Immature natural killer cell (primary cell): Measurements from ENCODE around the gene MEI1. TPM values are rescaled to one million over a fixed set of nuclear protein-coding genes. Genes with fewer than 3 reads are reported as not detected.
A peak's percentile ranks its signal among the peaks of the same experiment; 100 is the strongest.

Experiments used
- DNase-seq, 3 donors: peaks; one replicate each; pipeline ENCODE4 v3.0.0; 2022; ENCODE audit warnings: mixed read lengths in 1 of 3
- H3K27ac Mint-ChIP-seq, 6 donors: one replicate each; pipeline ENCODE4 v1.8.0; 2020; ENCODE audit warnings: mixed read lengths in 6 of 6, mild to moderate bottlenecking in 5 of 6, inconsistent platforms in 4 of 6, moderate library complexity in 3 of 6
- H3K27me3 Mint-ChIP-seq, 3 donors: one replicate each; pipeline ENCODE4 v1.8.0; 2020 to 2021; ENCODE audit warnings: low read depth in 3 of 3, mild to moderate bottlenecking in 3 of 3, mixed read lengths in 3 of 3, moderate library complexity in 3 of 3, inconsistent platforms in 1 of 3
- H3K36me3 Mint-ChIP-seq, 3 donors: one replicate each; pipeline ENCODE4 v1.8.0; 2020; ENCODE audit warnings: mixed read lengths in 3 of 3, inconsistent platforms in 2 of 3, mild to moderate bottlenecking in 2 of 3
- H3K4me1 Mint-ChIP-seq, 2 donors: one replicate each; pipeline ENCODE4 v1.8.0; 2020; ENCODE audit warnings: inconsistent platforms in 2 of 2, mild to moderate bottlenecking in 2 of 2, mixed read lengths in 2 of 2, moderate library complexity in 1 of 2
- H3K4me3 Mint-ChIP-seq, 5 donors: one replicate each; pipeline ENCODE4 v1.8.0; 2020; ENCODE audit warnings: mild to moderate bottlenecking in 5 of 5, mixed read lengths in 5 of 5, inconsistent platforms in 3 of 5, moderate library complexity in 3 of 5
- H3K9me3 Mint-ChIP-seq, 6 donors: one replicate each; pipeline ENCODE4 v1.8.0; 2020; ENCODE audit warnings: mild to moderate bottlenecking in 6 of 6, mixed read lengths in 6 of 6, inconsistent platforms in 4 of 6, moderate library complexity in 3 of 6
- polyA plus RNA-seq, 3 donors: library from polyadenylated mRNA; unstranded; fragments of 300-500 nt; fragmentation: Illumina TruSeq; gene quantifications; one replicate each; pipeline ENCODE4 v1.2.3, GENCODE V29; 2021

Gene MEI1
- polyA plus RNA-seq, 3 donors from 2014 or later: 122 to 250 (median 178) TPM

DNA sequence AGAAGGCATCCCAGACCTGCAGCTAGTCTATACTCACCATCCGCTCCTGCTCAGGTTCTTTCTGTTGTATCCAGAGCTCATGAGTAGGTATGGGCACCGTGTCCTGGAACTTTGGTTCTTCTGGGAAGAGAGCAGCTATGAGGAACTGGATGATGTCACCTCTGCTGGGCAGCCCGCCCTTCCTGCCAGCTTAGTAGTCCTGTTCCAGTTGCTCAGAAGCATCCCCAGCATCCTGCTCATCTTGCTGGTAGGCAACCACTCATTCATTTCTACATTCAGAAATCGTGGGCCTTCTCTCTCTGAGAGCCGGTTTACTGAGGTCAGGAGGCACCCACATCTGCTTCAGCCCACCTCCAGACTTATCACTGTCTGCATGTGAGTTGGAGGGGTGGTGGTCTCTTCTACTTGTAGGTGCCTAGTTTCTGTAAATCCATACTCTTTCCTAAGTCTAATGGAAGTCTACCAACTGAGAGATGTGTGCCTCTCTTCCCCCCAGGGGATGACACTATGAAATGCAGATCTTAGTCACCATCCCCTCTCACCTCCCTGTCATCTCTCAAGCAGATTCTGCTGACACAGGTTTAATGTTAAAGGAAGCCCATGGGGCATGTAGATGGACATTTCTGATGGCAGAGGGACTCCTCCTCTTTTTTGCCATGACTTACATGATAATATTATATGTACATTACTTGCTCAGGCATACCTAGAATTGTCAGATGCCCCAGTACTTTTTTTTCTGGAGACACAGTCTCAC is 71.6 kb downstream of the MEI1 start:
- no peak for DNase-seq
- Mint-ChIP-seq H3K27ac (no peak overlapping the region), H3K9me3 (no peaks in the 10 kb centered on the region), H3K4me3 (no peak overlapping the region), H3K4me1 (no peaks in the 10 kb centered on the region), H3K36me3 (no peaks in the 10 kb centered on the region), H3K27me3 (peaks cover 0 to 2% (median 0%) of the 10 kb centered on the region in 3 donors)

DNA sequence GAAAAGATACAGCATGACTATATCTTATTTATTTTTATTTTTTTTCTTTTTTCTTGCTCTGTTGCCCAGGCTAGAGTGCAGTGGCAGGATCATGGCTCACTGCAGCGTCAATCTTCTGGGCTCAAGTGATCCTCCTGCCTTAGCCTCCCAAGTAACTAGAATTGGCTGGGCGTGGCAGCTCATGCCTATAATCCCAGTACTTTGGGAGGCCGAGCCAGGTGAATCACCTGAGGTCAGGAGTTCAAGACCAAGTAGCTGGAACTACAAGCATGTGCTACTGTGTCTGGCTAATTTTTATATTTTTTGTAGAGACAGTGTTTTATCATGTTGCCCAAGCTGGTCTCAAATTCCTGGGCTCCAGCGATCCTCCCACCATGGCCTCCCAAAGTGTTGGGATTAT is 72.9 kb downstream of the MEI1 start:
- no peaks in the 10 kb centered on the region for H3K36me3 Mint-ChIP-seq
- H3K4me3 Mint-ChIP-seq: no peak overlapping the region
- no peaks in the 10 kb centered on the region for H3K9me3 Mint-ChIP-seq
- no peaks in the 10 kb centered on the region for H3K4me1 Mint-ChIP-seq
- DNase-seq: no peak
- peaks cover 0 to 2% (median 0%) of the 10 kb centered on the region in 3 donors for H3K27me3 Mint-ChIP-seq
- no peak overlapping the region for H3K27ac Mint-ChIP-seq

DNA sequence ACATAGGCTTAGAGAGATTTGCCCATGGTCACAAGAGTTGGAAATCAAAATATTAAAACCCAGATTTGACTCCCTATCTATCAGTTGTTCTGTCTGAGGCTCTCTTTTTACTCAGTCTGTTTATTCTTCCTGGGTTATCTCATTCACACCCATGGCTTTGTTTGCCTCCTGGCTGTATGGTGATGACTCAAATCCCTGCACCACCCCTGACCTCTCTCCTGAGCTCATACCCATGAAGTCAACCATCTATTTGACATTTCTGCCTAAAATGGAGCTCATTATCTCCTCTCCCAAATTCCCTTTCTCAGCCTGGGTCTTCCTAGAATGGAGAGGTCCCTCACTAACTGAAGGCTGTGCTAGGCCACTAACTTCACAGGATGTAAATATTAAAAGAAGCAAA is 73.3 kb downstream of the MEI1 start:
- peaks cover 0 to 2% (median 0%) of the 10 kb centered on the region in 3 donors for H3K27me3 Mint-ChIP-seq
- no peak for DNase-seq
- H3K4me1 Mint-ChIP-seq: no peaks in the 10 kb centered on the region
- H3K27ac Mint-ChIP-seq: no peak overlapping the region
- H3K9me3 Mint-ChIP-seq: no peaks in the 10 kb centered on the region
- H3K4me3 Mint-ChIP-seq: no peak overlapping the region
- no peaks in the 10 kb centered on the region for H3K36me3 Mint-ChIP-seq

GRCh38 chr22:41775338-41775737 is 76.0 kb downstream of the MEI1 start:
- no peaks in the 10 kb centered on the region for H3K36me3 Mint-ChIP-seq

DNA sequence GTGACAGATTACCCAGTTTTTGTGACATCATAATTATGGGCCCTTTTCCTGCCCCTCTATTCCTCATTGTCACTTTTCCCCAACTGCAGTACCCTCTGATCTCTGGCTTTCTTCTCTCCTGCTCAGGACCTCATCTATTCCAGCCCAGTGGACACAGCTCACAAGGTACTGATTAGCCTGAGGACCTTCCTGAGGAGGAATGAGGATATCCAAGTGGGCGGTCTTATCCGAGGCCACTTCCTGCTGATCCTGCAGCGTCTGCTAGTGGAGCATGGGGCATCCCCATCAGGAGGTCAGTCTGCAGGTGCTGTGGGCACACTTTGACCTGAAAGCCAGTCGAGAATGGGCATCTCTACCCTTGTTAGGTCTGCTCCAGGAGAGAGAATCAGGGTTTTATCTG is 76.7 kb downstream of the MEI1 start:
- DNase-seq: no peak
- Mint-ChIP-seq H3K9me3 (no peaks in the 10 kb centered on the region), H3K4me3 (no peak overlapping the region), H3K4me1 (peaks cover 16 to 17% of the 10 kb centered on the region in 2 donors), H3K27me3 (peaks cover 0 to 6% (median 0%) of the 10 kb centered on the region in 3 donors), H3K27ac (peak overlapping the region in 1 of 6 donors; percentile 62), H3K36me3 (no peaks in the 10 kb centered on the region)

More at GRCh38 chr22:41775338-41775737, 76.0 kb downstream of the MEI1 start:
- Mint-ChIP-seq H3K4me3 (no peak overlapping the region), H3K27me3 (peaks cover 0 to 2% (median 0%) of the 10 kb centered on the region in 3 donors), H3K27ac (no peak overlapping the region), H3K4me1 (peaks cover 10% of the 10 kb centered on the region in 2 donors), H3K9me3 (no peaks in the 10 kb centered on the region)
- no peak for DNase-seq

DNA sequence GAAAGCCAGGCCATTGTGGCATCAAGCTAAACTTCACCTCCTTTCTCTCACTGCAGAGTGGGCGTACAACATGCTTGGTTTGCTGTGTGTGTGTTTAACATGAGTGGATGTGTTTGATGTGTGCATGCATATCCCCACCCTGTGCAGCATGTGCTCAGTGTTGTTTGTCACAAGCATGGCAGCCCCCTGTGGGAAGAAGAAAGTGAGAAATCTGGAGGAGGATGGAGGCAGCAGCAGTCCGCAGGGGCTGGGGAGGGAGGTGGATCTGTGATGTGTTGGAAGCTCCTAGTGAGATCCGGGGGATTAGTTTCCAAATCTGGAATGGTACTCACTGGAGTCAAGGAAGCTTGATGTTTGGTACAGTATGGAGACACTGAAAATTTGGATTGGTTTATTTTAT is 77.1 kb downstream of the MEI1 start:
- DNase-seq: no peak
- no peaks in the 10 kb centered on the region for H3K9me3 Mint-ChIP-seq
- H3K27ac Mint-ChIP-seq: peak overlapping the region in 2 of 6 donors; percentile 53 to 62
- H3K4me1 Mint-ChIP-seq: peaks cover 20 to 21% of the 10 kb centered on the region in 2 donors
- H3K36me3 Mint-ChIP-seq: no peaks in the 10 kb centered on the region
- no peak overlapping the region for H3K4me3 Mint-ChIP-seq
- H3K27me3 Mint-ChIP-seq: peaks cover 0 to 6% (median 0%) of the 10 kb centered on the region in 3 donors

DNA sequence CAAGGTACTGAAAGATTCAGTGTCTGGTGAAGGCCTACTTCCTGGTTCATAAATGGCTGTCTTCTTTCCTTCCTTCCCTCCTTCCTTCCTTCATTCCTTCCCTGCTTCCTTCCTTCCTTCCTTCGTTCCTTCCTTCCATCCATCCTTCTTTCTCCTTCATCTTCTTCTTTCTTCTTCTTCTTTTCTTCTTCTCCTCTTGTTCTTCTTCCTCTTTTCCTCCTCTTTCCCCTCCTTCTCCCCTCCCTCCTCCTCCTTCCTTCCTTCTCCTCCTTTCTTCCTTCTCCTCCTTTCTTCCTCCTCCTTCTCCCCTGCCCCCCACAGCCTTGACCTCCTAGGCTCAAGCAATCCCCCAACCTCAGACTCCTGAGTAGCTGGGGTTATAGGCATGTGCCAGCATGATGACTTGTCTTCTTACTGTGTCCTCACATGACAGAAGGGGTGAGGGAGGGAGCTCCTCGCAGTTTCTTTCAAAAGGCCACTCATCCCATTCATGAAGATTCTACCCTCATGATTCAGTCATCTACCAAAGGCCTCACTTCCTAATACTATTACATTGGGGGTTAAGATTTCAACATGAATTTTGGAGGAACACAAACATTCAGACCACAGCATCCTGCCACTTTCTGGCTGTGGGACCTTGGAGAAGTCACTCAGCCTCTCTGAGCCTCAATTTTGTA is 78.6 kb downstream of the MEI1 start:
- Mint-ChIP-seq H3K27me3 (peaks cover 0 to 6% (median 0%) of the 10 kb centered on the region in 3 donors), H3K4me3 (no peak overlapping the region), H3K9me3 (no peaks in the 10 kb centered on the region), H3K27ac (peak overlapping the region in 4 of 6 donors; percentile 37 to 64 (median 52)), H3K36me3 (no peaks in the 10 kb centered on the region), H3K4me1 (peaks cover 35 to 36% of the 10 kb centered on the region in 2 donors)
- no peak for DNase-seq

DNA sequence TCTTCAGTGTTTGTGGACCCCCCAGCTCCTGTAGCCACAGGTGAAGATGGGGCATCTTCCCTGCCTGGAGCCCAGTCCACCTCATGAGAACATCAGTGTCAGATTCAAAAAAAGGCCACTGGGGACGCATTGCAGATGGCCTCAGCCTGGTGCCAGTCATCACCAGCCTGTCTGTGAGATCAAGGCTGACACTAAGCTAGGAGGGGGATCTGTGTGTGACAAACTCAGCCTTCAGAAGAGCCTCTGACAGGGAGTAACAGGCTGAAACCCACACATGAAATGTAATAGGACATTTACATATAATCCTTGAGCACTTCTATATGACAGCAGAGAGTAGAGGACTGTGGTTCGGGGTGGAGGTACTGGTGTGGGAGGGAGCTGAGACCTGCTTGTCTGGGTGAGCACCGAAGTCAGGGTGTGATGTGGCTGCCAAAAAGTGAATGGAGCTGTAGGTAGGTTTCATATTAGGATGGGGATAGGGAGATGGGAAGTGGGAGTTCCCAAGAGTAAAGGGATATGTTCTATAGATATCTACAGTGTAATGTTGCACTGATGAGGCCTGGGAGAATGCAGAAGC is 80.7 kb downstream of the MEI1 start:
- DNase-seq: peak in 1 of 3 donors; percentile 6
- H3K4me1 Mint-ChIP-seq: peaks cover 46 to 47% of the 10 kb centered on the region in 2 donors
- peak overlapping the region; percentile 98 to 100 (median 100) for H3K27ac Mint-ChIP-seq
- peaks cover 0 to 6% (median 0%) of the 10 kb centered on the region in 3 donors for H3K27me3 Mint-ChIP-seq
- peak overlapping the region; percentile 69 to 90 (median 87) for H3K4me3 Mint-ChIP-seq
- peaks cover 0 to 4% (median 4%) of the 10 kb centered on the region in 3 donors for H3K36me3 Mint-ChIP-seq
- H3K9me3 Mint-ChIP-seq: no peaks in the 10 kb centered on the region

DNA sequence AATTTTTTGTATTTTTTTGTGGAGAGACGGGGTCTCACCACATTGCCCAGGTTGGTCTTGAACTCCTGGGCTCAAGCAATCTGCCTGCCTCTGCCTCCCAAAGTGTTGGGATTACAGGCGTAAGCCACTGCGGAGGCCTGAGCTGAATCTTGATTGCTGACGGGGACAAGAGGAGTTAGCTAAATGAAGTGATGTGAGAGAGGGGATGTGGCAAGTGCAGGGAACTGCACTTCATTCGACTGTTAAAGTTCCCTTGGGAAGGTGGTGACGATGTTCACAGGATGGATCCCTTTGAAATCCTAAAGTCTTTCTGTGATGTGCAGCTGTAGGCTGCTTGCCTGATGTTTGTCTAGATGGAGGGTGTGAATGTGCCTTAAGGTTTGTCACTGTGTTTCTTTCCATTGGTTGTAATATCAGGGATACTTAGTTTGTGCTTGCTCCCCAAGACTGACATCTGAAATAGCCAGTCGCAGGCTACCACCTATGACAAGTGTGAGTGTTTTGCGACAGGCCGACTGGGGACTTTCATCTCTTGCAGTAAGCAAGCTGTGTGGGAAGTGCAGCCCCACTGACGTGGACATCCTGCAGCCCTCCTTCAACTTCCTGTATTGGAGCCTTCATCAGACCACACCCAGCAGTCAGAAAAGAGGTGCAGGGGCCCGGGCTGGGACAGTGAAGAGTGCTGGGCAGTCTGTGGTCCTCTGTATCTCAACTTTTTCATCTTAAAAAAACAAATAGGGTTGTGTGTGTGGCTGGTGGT is 81.6 kb downstream of the MEI1 start:
- peaks cover 0 to 4% (median 4%) of the 10 kb centered on the region in 3 donors for H3K36me3 Mint-ChIP-seq
- H3K4me1 Mint-ChIP-seq: peaks cover 46 to 47% of the 10 kb centered on the region in 2 donors
- H3K9me3 Mint-ChIP-seq: no peaks in the 10 kb centered on the region
- peak overlapping the region; percentile 78 to 94 (median 90) for H3K4me3 Mint-ChIP-seq
- H3K27me3 Mint-ChIP-seq: peaks cover 0 to 6% (median 0%) of the 10 kb centered on the region in 3 donors
- H3K27ac Mint-ChIP-seq: peak overlapping the region; percentile 98 to 100 (median 100)
- DNase-seq: peak; percentile 92 to 93 (median 92)

GRCh38 chr22:41781507-41781906 is 82.2 kb downstream of the MEI1 start:
- Mint-ChIP-seq H3K9me3 (no peaks in the 10 kb centered on the region), H3K4me1 (peaks cover 48% of the 10 kb centered on the region in 2 donors), H3K4me3 (peak overlapping the region; percentile 78 to 94 (median 90)), H3K27me3 (peaks cover 0 to 6% (median 0%) of the 10 kb centered on the region in 3 donors), H3K27ac (peak overlapping the region; percentile 98 to 100 (median 100)), H3K36me3 (peaks cover 0 to 4% (median 4%) of the 10 kb centered on the region in 3 donors)
- no peak for DNase-seq

- Mint-ChIP-seq H3K4me1 (peaks cover 56% of the 10 kb centered on the region in 2 donors), H3K27ac (peak overlapping the region; percentile 98 to 100 (median 100)), H3K9me3 (no peaks in the 10 kb centered on the region), H3K27me3 (peaks cover 0 to 6% (median 0%) of the 10 kb centered on the region in 3 donors), H3K4me3 (peak overlapping the region; percentile 78 to 94 (median 90)), H3K36me3 (peaks cover 0 to 4% (median 4%) of the 10 kb centered on the region in 3 donors)
- peak; percentile 42 to 56 (median 51) for DNase-seq
These were observed 83.0 kb downstream of the MEI1 start for GRCh38 chr22:41782316-41782715.

- Mint-ChIP-seq H3K27me3 (peaks cover 0 to 6% (median 0%) of the 10 kb centered on the region in 3 donors), H3K4me3 (peak overlapping the region; percentile 78 to 94 (median 90)), H3K36me3 (peaks cover 0 to 4% (median 4%) of the 10 kb centered on the region in 3 donors), H3K4me1 (peaks cover 59 to 60% of the 10 kb centered on the region in 2 donors), H3K9me3 (no peaks in the 10 kb centered on the region), H3K27ac (peak overlapping the region; percentile 98 to 100 (median 100))
- no peak for DNase-seq
These were observed 83.4 kb downstream of the MEI1 start for GRCh38 chr22:41782751-41783150.

DNA sequence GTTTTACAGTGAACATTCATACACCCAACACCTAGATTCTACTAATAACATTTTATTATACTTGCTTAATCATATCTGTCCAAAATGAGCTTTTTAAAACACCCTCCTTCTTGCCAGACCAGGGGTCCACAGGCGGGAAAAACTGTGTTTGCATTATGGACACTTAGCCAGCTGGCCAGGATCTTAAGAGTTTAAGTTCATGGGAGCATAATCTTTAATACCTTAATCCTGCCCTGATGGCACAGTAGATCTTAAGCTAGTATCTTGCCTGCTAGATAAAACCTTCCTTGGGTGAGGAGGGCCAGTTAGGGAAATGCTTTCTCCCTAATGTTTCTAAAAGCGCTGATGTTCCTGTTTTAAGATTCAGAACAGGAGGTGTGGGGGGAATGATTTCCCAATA is 88.0 kb downstream of the MEI1 start:
- DNase-seq: no peak
- Mint-ChIP-seq H3K36me3 (peaks cover 0 to 23% (median 16%) of the 10 kb centered on the region in 3 donors), H3K27ac (peak overlapping the region in 4 of 6 donors; percentile 14 to 56 (median 32)), H3K9me3 (no peaks in the 10 kb centered on the region), H3K27me3 (peaks cover 0 to 1% (median 0%) of the 10 kb centered on the region in 3 donors), H3K4me3 (no peak overlapping the region), H3K4me1 (peaks cover 30 to 43% of the 10 kb centered on the region in 2 donors)
